B cell (primary cell): ENCODE data around the gene BRME1. TPM values are rescaled to one million over a fixed set of nuclear protein-coding genes. Genes with fewer than 3 reads are reported as not detected.

Source experiments
- ATAC-seq: fragments of 200-7000 bp; cut with Tn5 transposase; one replicate; pipeline ENCODE4 v1.10.0; 2021; ENCODE audit warnings: low read depth, mild to moderate bottlenecking, moderate number of reproducible peaks, moderate library complexity
- CTCF ChIA-PET: fragments of 350-600 bp; sonication (Branson Sonifier 250); formaldehyde crosslinking; loops from one replicate; lab custom pipeline; 2021; ENCODE audit warnings: antibody characterized with exemption, inconsistent platforms; lab: Charles Lee
- POLR2A ChIA-PET: fragments of 350-600 bp; sonication (Branson Sonifier 250); formaldehyde crosslinking; loops from one replicate; lab custom pipeline; 2021; ENCODE audit warnings: antibody characterized with exemption; lab: Charles Lee
- DNase-seq: peaks from one replicate; pipeline ENCODE4 v3.0.0; 2013
- H2AFZ ChIP-seq: 2 replicates; pipeline ENCODE4 v1.6.1; 2012; ENCODE audit warnings: mild to moderate bottlenecking, low read depth, low read length; ENCODE audit not compliant: insufficient read depth, poor library complexity, severe bottlenecking
- H3K27ac ChIP-seq, 2 donors: 1 replicate in 1 of 2; 2 replicates in 1 of 2; pipeline ENCODE4 v1.5.1; 2012 to 2013; ENCODE audit warnings: low read length in 2 of 2, mild to moderate bottlenecking in 2 of 2, moderate library complexity in 1 of 2
- H3K27me3 ChIP-seq, 4 experiments: fragments of 200-600 bp in 1 of 4; sonication (generic) in 1 of 4; replicated peaks in 1 of 4; 1 replicate in 2 of 4; 2 replicates in 2 of 4; pipeline versions ENCODE4 v1.6.1 to v1.7.0; 2013 to 2016; ENCODE audit warnings: low read length in 3 of 4, mild to moderate bottlenecking in 2 of 4, mixed read lengths in 1 of 4, moderate library complexity in 1 of 4; ENCODE audit not compliant: insufficient read depth in 4 of 4, control insufficient read depth in 3 of 4; ENCODE audit errors: control extremely low read depth in 1 of 4
- H3K36me3 ChIP-seq, 2 experiments: replicated peaks in 1 of 2; 1 replicate in 1 of 2; 2 replicates in 1 of 2; pipeline versions ENCODE4 v1.6.1 to v1.7.1; 2013; ENCODE audit warnings: low read length in 1 of 2; ENCODE audit not compliant: insufficient read depth in 2 of 2, control insufficient read depth in 1 of 2; ENCODE audit errors: control extremely low read depth in 1 of 2, extremely low read depth in 1 of 2
- H3K4me1 ChIP-seq, 2 donors: fragments of 200-600 bp in 1 of 2; sonication (generic) in 1 of 2; 1 replicate in 1 of 2; 2 replicates in 1 of 2; pipeline versions ENCODE4 v1.5.1 to v1.6.1; 2013 to 2017; ENCODE audit warnings: low read length in 2 of 2; ENCODE audit not compliant: control insufficient read depth in 2 of 2, insufficient read depth in 2 of 2
- H3K4me2 ChIP-seq: replicated peaks from 2 replicates; pipeline ENCODE3; 2012; ENCODE audit warnings: mild to moderate bottlenecking, low read depth, low read length; ENCODE audit not compliant: poor library complexity, severe bottlenecking
- H3K4me3 ChIP-seq, 5 experiments: fragments of 200-600 bp in 1 of 5; sonication (generic) in 1 of 5; 1 replicate in 3 of 5; 2 replicates in 2 of 5; pipeline versions ENCODE4 v1.5.1 to v1.7.0; 2011 to 2016; ENCODE audit warnings: low read length in 4 of 5, mild to moderate bottlenecking in 4 of 5, low read depth in 2 of 5, control low read depth in 1 of 5, moderate library complexity in 1 of 5; ENCODE audit not compliant: insufficient read depth in 1 of 5; ENCODE audit errors: control extremely low read depth in 1 of 5, extremely low read depth in 1 of 5
- H3K79me2 ChIP-seq: fragments of 200-600 bp; sonication (generic); one replicate; pipeline ENCODE4 v1.6.0; 2016; ENCODE audit warnings: low read length; ENCODE audit not compliant: control insufficient read depth, insufficient read depth
- H3K9ac ChIP-seq: fragments of 200-600 bp; sonication (generic); 2 replicates; pipeline ENCODE4 v1.6.1; 2017; ENCODE audit warnings: mild to moderate bottlenecking, low read length, moderate library complexity
- H3K9me3 ChIP-seq, 3 donors: one replicate each; pipeline versions ENCODE4 v1.6.1 to v1.7.1; 2013; ENCODE audit warnings: low read length in 2 of 3; ENCODE audit not compliant: control insufficient read depth in 2 of 3, insufficient read depth in 1 of 3; ENCODE audit errors: control extremely low read depth in 1 of 3
- H4K20me1 ChIP-seq: 2 replicates; pipeline ENCODE4 v1.6.0; 2012; ENCODE audit warnings: mild to moderate bottlenecking, low read length; ENCODE audit not compliant: insufficient read depth, control insufficient read depth, poor library complexity, severe bottlenecking
- H3K27ac Mint-ChIP-seq: one replicate; pipeline ENCODE4 v1.8.0; 2021; ENCODE audit warnings: mixed read lengths
- H3K27me3 Mint-ChIP-seq: one replicate; pipeline ENCODE4 v1.8.0; 2021; ENCODE audit warnings: mixed read lengths
- H3K4me1 Mint-ChIP-seq: one replicate; pipeline ENCODE4 v1.8.0; 2021; ENCODE audit warnings: mixed read lengths
- H3K4me3 Mint-ChIP-seq: one replicate; pipeline ENCODE4 v1.8.0; 2021; ENCODE audit warnings: mixed read lengths
- H3K9me3 Mint-ChIP-seq: one replicate; pipeline ENCODE4 v1.8.0; 2022; ENCODE audit warnings: mixed read lengths; ENCODE audit not compliant: insufficient read depth
- EZH2 ChIP-seq: IDR thresholded peaks from 2 replicates; pipeline ENCODE4 v1.6.1; 2012; ENCODE audit warnings: borderline replicate concordance, low read depth, mild to moderate bottlenecking, moderate library complexity, low read length; ENCODE audit not compliant: insufficient read depth, poor library complexity, severe bottlenecking
- WGBS: methylation state at CpG from one replicate; pipeline ENCODE4 v1.1.5; 2013; ENCODE audit warnings: missing lambda C conversion rate; ENCODE audit not compliant: insufficient coverage; 5-methylcytosine and 5-hydroxymethylcytosine counted together
- intact Hi-C: fragments of 100-400 bp; cut with micrococcal nuclease; formaldehyde crosslinking; loops from one replicate; pipeline ENCODE4 v1.10.0; 2022
- polyA plus RNA-seq: library from polyadenylated mRNA; depleted of rRNA; stranded (reverse); fragments of >200 nt; gene quantifications from 2 replicates; pipeline ENCODE4 v1.2.3, GENCODE V29; 2012
- total RNA-seq, 2 donors: library from RNA; stranded (reverse); fragments of 120-200 nt in 1 of 2; gene quantifications; 1 replicate in 1 of 2; 2 replicates in 1 of 2; pipeline versions ENCODE4 v1.2.3 to v1.2.4, GENCODE V29; 2013 to 2022
- TF ChIP-seq, protein P1 (sequence below): fragments of 200-600 bp; IDR thresholded peaks from one replicate; pipeline ENCODE4 v1.8.0; 2022; ENCODE audit warnings: antibody characterized with exemption, mild to moderate bottlenecking

BRME1 gene
- total and polyA plus RNA-seq, 2 donors (not counting 1 experiment from before 2014, with no cell fraction given) = 1.8 to 2.4 TPM

DNA sequence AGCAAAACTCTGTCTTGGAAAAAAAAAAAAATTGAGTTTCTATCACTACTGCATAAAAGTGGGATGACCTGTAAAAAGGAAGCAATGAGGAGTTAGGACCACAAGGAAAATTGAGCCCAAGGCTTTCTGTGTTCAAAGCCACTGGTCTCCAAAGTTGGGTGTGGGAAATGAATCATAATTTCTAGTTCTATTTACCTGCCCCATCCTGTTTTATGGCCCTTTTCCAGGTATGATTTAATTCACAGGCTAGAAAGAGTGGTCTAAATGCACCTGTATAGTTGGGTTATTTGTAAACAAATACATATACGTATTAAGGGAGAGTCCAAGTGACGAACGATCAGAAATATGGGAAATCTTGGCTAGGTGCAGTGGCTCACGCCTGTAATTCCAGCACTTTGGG, 40.5 kb upstream of the BRME1 start:
- no peaks in the 10 kb centered on the region for H3K4me1 ChIP-seq

DNA sequence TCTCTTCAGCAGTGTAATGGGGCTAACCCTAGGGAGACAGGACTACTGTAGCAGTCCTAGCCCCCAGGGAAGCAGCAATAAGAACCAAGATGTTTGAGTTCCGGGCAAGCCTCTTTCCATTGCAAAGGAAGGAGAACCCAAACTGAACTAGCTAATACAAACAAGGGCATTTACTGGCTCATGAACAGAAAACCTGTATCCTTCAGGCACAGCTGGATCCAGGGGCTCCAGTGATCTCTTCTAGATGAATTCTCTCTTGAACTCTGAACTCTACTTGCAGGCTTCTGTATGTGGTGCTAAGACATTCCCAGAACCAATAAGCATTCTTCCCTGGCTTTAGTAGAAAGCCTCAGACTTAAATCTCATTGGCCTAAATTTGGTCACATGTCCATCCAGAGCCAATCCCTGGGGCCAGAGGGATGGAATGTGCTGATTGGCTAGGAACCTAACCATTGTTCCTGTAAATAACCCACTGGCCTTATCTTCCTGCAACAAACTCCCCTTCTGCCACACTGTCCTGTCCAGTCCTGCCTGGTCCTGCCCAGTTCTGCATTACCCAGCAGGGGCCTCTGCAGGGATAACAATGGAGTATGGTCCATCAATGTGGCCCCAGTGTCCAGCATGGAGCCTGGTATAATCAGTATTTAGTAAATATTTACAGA, 36.2 kb upstream of the BRME1 start:
- Histone ChIP-seq H2AFZ (no peak overlapping the region), H3K9me3 (peaks cover 0 to 6% (median 0%) of the 10 kb centered on the region in 3 donors), H3K79me2 (no peaks in the 10 kb centered on the region), H3K27me3 (peaks cover 0 to 17% (median 10%) of the 10 kb centered on the region in 4 experiments), H4K20me1 (no peaks in the 10 kb centered on the region), H3K27ac (no peak overlapping the region), H3K4me2 (no peak overlapping the region), H3K36me3 (no peaks in the 10 kb centered on the region), H3K9ac (no peak overlapping the region), H3K4me1 (peaks cover 0 to 4% of the 10 kb centered on the region in 2 donors), H3K4me3 (no peak overlapping the region)
- intact Hi-C loops = no loop called here
- TF ChIP-seq, protein P1, sequence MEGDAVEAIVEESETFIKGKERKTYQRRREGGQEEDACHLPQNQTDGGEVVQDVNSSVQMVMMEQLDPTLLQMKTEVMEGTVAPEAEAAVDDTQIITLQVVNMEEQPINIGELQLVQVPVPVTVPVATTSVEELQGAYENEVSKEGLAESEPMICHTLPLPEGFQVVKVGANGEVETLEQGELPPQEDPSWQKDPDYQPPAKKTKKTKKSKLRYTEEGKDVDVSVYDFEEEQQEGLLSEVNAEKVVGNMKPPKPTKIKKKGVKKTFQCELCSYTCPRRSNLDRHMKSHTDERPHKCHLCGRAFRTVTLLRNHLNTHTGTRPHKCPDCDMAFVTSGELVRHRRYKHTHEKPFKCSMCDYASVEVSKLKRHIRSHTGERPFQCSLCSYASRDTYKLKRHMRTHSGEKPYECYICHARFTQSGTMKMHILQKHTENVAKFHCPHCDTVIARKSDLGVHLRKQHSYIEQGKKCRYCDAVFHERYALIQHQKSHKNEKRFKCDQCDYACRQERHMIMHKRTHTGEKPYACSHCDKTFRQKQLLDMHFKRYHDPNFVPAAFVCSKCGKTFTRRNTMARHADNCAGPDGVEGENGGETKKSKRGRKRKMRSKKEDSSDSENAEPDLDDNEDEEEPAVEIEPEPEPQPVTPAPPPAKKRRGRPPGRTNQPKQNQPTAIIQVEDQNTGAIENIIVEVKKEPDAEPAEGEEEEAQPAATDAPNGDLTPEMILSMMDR = no peak
- TF ChIP-seq EZH2 = no peak
- H3K9me3 Mint-ChIP-seq = no peaks in the 10 kb centered on the region
- H3K4me3 Mint-ChIP-seq = no peak overlapping the region
- peaks cover 8% of the 10 kb centered on the region for H3K27me3 Mint-ChIP-seq
- ChIA-PET CTCF (no interaction called here), POLR2A (no interaction called here)
- ATAC-seq (no peak), DNase-seq (no peak)
- no peak overlapping the region for H3K27ac Mint-ChIP-seq
- WGBS = 100% methylated on average over 1 of the region's 1 CpG
- no peaks in the 10 kb centered on the region for H3K4me1 Mint-ChIP-seq

More for the DNA sequence above, 40.5 kb upstream of the BRME1 start:
- ChIA-PET CTCF (interaction anchor here (0.6 to 2.2 kb wide), 4 partner anchors 40 to 96 kb away, joined by 3 to 5 read pairs (median 3); partner anchors contain the start of gene IL27RA), POLR2A (no interaction called here)
- no peak for DNase-seq
- TF ChIP-seq, protein P1 = no peak
- no peak for TF ChIP-seq EZH2
- H3K27me3 ChIP-seq = no peaks in the 10 kb centered on the region
- no peak overlapping the region for H2AFZ ChIP-seq
- no peak overlapping the region for H3K9ac ChIP-seq
- WGBS = 100% methylated on average over 1 of the region's 4 CpGs
- ATAC-seq = no peak
- peaks cover 0 to 6% (median 0%) of the 10 kb centered on the region in 3 donors for H3K9me3 ChIP-seq
- H3K27ac ChIP-seq = no peak overlapping the region
- Mint-ChIP-seq H3K4me1 (no peaks in the 10 kb centered on the region), H3K9me3 (no peaks in the 10 kb centered on the region), H3K27me3 (no peaks in the 10 kb centered on the region), H3K27ac (no peak overlapping the region), H3K4me3 (no peak overlapping the region)
- no peaks in the 10 kb centered on the region for H3K36me3 ChIP-seq
- no peak overlapping the region for H3K4me3 ChIP-seq
- H3K79me2 ChIP-seq = no peaks in the 10 kb centered on the region
- no peaks in the 10 kb centered on the region for H4K20me1 ChIP-seq
- no peak overlapping the region for H3K4me2 ChIP-seq
- intact Hi-C loops = no loop called here
